Endodermal cell (in vitro differentiated cells): Measurements from ENCODE around the gene FAM162A. TPM values are rescaled to one million over a fixed set of nuclear protein-coding genes. Genes with fewer than 3 reads are reported as not detected.

Experiments
- DNase-seq: peaks from one replicate; pipeline ENCODE4 v3.0.0-alpha.2; 2017
- H3K27ac ChIP-seq: 2 replicates; pipeline ENCODE4 v1.5.1; 2013; ENCODE audit warnings: mild to moderate bottlenecking, low read depth, low read length, moderate library complexity
- H3K27me3 ChIP-seq: 2 replicates; pipeline ENCODE4 v1.6.1; 2013; ENCODE audit warnings: mild to moderate bottlenecking, low read length, moderate library complexity; ENCODE audit not compliant: insufficient read depth, control insufficient read depth, poor library complexity, severe bottlenecking
- H3K36me3 ChIP-seq: 2 replicates; pipeline ENCODE4 v1.7.0; 2013; ENCODE audit warnings: mild to moderate bottlenecking, low read length, moderate library complexity; ENCODE audit not compliant: control insufficient read depth, insufficient read depth
- H3K4me1 ChIP-seq: one replicate; pipeline ENCODE4 v1.7.0; 2013; ENCODE audit warnings: low read length; ENCODE audit not compliant: control insufficient read depth, insufficient read depth
- H3K4me3 ChIP-seq: 2 replicates; pipeline ENCODE4 v1.5.1; 2013; ENCODE audit warnings: mild to moderate bottlenecking, low read length, moderate library complexity
- H3K9ac ChIP-seq: 2 replicates; pipeline ENCODE4 v1.6.1; 2013; ENCODE audit warnings: mild to moderate bottlenecking, low read length, moderate library complexity; ENCODE audit not compliant: poor library complexity, severe bottlenecking; ENCODE audit errors: extremely low read depth
- H3K9me3 ChIP-seq: 2 replicates; pipeline ENCODE4 v1.6.1; 2013; ENCODE audit warnings: mild to moderate bottlenecking, low read length, moderate library complexity; ENCODE audit not compliant: control insufficient read depth
- H3K27ac Mint-ChIP-seq: 2 replicates; pipeline ENCODE4 v1.8.0; 2020; ENCODE audit warnings: mixed read lengths
- H3K27me3 Mint-ChIP-seq: 2 replicates; pipeline ENCODE4 v1.8.0; 2021; ENCODE audit warnings: mild to moderate bottlenecking, mixed read lengths; ENCODE audit not compliant: insufficient read depth
- H3K36me3 Mint-ChIP-seq: 2 replicates; pipeline ENCODE4 v1.8.0; 2020; ENCODE audit warnings: low read depth, mixed read lengths
- H3K4me1 Mint-ChIP-seq: 2 replicates; pipeline ENCODE4 v1.8.0; 2020; ENCODE audit warnings: mixed read lengths
- H3K4me3 Mint-ChIP-seq: 2 replicates; pipeline ENCODE4 v1.8.0; 2020; ENCODE audit warnings: mild to moderate bottlenecking, moderate library complexity, mixed read lengths
- H3K9me3 Mint-ChIP-seq: 2 replicates; pipeline ENCODE4 v1.8.0; 2020; ENCODE audit warnings: mild to moderate bottlenecking, mixed read lengths
- CTCF ChIP-seq: fragments of 200-600 bp; sonication (generic); conservative IDR thresholded peaks from 2 replicates; pipeline ENCODE4 v1.5.0; 2021; ENCODE audit warnings: antibody characterized with exemption, mild to moderate bottlenecking
- whole genome bisulfite sequencing, 2 experiments: methylation state at CpG; one replicate each; pipeline versions ENCODE4 v1.1.5 to v1.1.7; 2013; ENCODE audit warnings: missing lambda C conversion rate in 2 of 2, mixed read lengths in 1 of 2; ENCODE audit not compliant: insufficient coverage in 1 of 2, insufficient read length in 1 of 2; 5-methylcytosine and 5-hydroxymethylcytosine counted together
- total RNA-seq, 2 donors: library from RNA; stranded (reverse); fragmentation: NEBNext Ultra II Directional in 1 of 2; extraction: Animal tissue kit (Norgen Biotek cat#: 25700) in 1 of 2; gene quantifications; 2 replicates in 1 of 2; 3 replicates in 1 of 2; pipeline ENCODE4 v1.2.1, GENCODE V29; 2021

Gene FAM162A
- total RNA-seq, 2 donors from 2014 or later, result 40.9 to 61.7 TPM

- Mint-ChIP-seq H3K36me3 (peaks cover 1% of the 10 kb centered on the region), H3K27ac (no peak overlapping the region), H3K27me3 (peaks cover 2% of the 10 kb centered on the region), H3K4me3 (peak overlapping the region; percentile 95), H3K4me1 (peaks cover 14% of the 10 kb centered on the region), H3K9me3 (no peaks in the 10 kb centered on the region)
- Histone ChIP-seq H3K4me1 (no peaks in the 10 kb centered on the region), H3K4me3 (peak overlapping the region; percentile 95), H3K27ac (no peak overlapping the region), H3K36me3 (peaks cover 27% of the 10 kb centered on the region), H3K9ac (no peak overlapping the region), H3K9me3 (no peaks in the 10 kb centered on the region), H3K27me3 (no peaks in the 10 kb centered on the region)
- TF ChIP-seq CTCF, result no peak
- 97 to 98% methylated on average over 3 of the region's 3 CpGs for WGBS, 2 experiments
- no peak for DNase-seq
These were observed 30.4 kb downstream of the FAM162A start for GRCh38 chr3:122414391-122414790.

GRCh38 chr3:122415104-122415744, 31.2 kb downstream of the FAM162A start:
- H3K36me3 Mint-ChIP-seq, result peaks cover 1% of the 10 kb centered on the region
- no peak overlapping the region for H3K27ac ChIP-seq
- 29 to 31% methylated on average over 10 of the region's 10 CpGs for WGBS, 2 experiments
- peaks cover 2% of the 10 kb centered on the region for H3K27me3 Mint-ChIP-seq
- no peaks in the 10 kb centered on the region for H3K27me3 ChIP-seq
- H3K4me1 Mint-ChIP-seq, result peaks cover 14% of the 10 kb centered on the region
- H3K9me3 Mint-ChIP-seq, result no peaks in the 10 kb centered on the region
- no peak for TF ChIP-seq CTCF
- peak overlapping the region; percentile 95 for H3K4me3 ChIP-seq
- H3K4me1 ChIP-seq, result no peaks in the 10 kb centered on the region
- peak overlapping the region; percentile 100 for H3K27ac Mint-ChIP-seq
- H3K9ac ChIP-seq, result peak overlapping the region; percentile 94
- H3K36me3 ChIP-seq, result peaks cover 21% of the 10 kb centered on the region
- peak overlapping the region; percentile 95 for H3K4me3 Mint-ChIP-seq
- H3K9me3 ChIP-seq, result no peaks in the 10 kb centered on the region
- peak; percentile 77 for DNase-seq

- Mint-ChIP-seq H3K36me3 (peaks cover 1% of the 10 kb centered on the region), H3K4me3 (peak within 1 kb of the TSS; percentile 95), H3K9me3 (no peaks in the 10 kb centered on the region), H3K4me1 (peaks cover 14% of the 10 kb centered on the region), H3K27ac (peak within 1 kb of the TSS; percentile 100), H3K27me3 (peaks cover 2% of the 10 kb centered on the region)
- DNase-seq, result peak; percentile 99
- Histone ChIP-seq H3K9ac (peak within 1 kb of the TSS; percentile 94), H3K27me3 (no peaks in the 10 kb centered on the region), H3K4me1 (no peaks in the 10 kb centered on the region), H3K27ac (peak within 1 kb of the TSS; percentile 48), H3K4me3 (peak within 1 kb of the TSS; percentile 95), H3K9me3 (no peaks in the 10 kb centered on the region), H3K36me3 (peaks cover 14% of the 10 kb centered on the region)
- peak; percentile 31 for TF ChIP-seq CTCF
- 0% methylated on average over 20 to 48 of the region's 48 CpGs for WGBS, 2 experiments
These were observed 32.0 kb downstream of the FAM162A start, which contains the start of gene WDR5B for GRCh38 chr3:122415762-122416654. TSS of gene WDR5B (minus strand) at chr3:122416062. CDS start at chr3:122415528, 534 bp downstream.
